Measurements from ENCODE around the gene ZFAND3. TPM values are rescaled to one million over a fixed set of nuclear protein-coding genes. Genes with fewer than 3 reads are reported as not detected.
A peak's percentile ranks its signal among the peaks of the same experiment; 100 is the strongest.

The ZFAND3 gene
- polyA plus RNA-seq, 1 donor from 2014 or later: 19.7 TPM

- Histone ChIP-seq H3K9me2 (ENCODE audit: insufficient read depth, low read length) (no peaks in the 10 kb centered on the region), H3K27ac (ENCODE audit: low read length) (no peak overlapping the region), H3K9ac (ENCODE audit: low read length) (no peak overlapping the region), H3K9me3 (ENCODE audit: low read length) (no peaks in the 10 kb centered on the region), H3K4me2 (ENCODE audit: low read length) (no peak overlapping the region), H2AFZ (ENCODE audit: low read depth, low read length) (no peak overlapping the region), H3K79me2 (replicated peaks; ENCODE audit: insufficient read depth, low read length) (no peaks in the 10 kb centered on the region), H3K4me3 (ENCODE audit: low read length) (no peak overlapping the region), H3F3A (ENCODE audit: insufficient read depth, low read length, poor library complexity, severe bottlenecking) (no peaks in the 10 kb centered on the region), H4K20me1 (ENCODE audit: insufficient read depth) (no peaks in the 10 kb centered on the region), H3K27me3 (ENCODE audit: insufficient read depth, low read depth, low read length) (no peaks in the 10 kb centered on the region), H3K36me3 (ENCODE audit: insufficient read depth, low read length) (no peaks in the 10 kb centered on the region)
- TF ChIP-seq EZH2 (IDR thresholded peaks at IDR 0.05; ENCODE audit: borderline replicate concordance, insufficient read depth, low read length, poor library complexity, severe bottlenecking) (no peak), SMC3 (conservative IDR thresholded peaks at IDR 0.05; ENCODE audit: poor library complexity) (no peak), REST (IDR thresholded peaks at IDR 0.05; ENCODE audit: borderline replicate concordance) (no peak), MXI1 (conservative IDR thresholded peaks at IDR 0.05; ENCODE audit: poor library complexity, severe bottlenecking) (no peak), RAD21 (conservative IDR thresholded peaks at IDR 0.05) (no peak), POLR2AphosphoS5 (IDR thresholded peaks at IDR 0.05) (no peak), EP300 (conservative IDR thresholded peaks at IDR 0.05; ENCODE audit: poor library complexity, severe bottlenecking) (no peak), TAF1 (IDR thresholded peaks at IDR 0.05; ENCODE audit: low read depth) (no peak)
- TF ChIP-seq, protein P1, sequence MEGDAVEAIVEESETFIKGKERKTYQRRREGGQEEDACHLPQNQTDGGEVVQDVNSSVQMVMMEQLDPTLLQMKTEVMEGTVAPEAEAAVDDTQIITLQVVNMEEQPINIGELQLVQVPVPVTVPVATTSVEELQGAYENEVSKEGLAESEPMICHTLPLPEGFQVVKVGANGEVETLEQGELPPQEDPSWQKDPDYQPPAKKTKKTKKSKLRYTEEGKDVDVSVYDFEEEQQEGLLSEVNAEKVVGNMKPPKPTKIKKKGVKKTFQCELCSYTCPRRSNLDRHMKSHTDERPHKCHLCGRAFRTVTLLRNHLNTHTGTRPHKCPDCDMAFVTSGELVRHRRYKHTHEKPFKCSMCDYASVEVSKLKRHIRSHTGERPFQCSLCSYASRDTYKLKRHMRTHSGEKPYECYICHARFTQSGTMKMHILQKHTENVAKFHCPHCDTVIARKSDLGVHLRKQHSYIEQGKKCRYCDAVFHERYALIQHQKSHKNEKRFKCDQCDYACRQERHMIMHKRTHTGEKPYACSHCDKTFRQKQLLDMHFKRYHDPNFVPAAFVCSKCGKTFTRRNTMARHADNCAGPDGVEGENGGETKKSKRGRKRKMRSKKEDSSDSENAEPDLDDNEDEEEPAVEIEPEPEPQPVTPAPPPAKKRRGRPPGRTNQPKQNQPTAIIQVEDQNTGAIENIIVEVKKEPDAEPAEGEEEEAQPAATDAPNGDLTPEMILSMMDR (IDR thresholded peaks at IDR 0.05; ENCODE audit: poor library complexity, severe bottlenecking): no peak
These were observed 375.6 kb downstream of the ZFAND3 start for GRCh38 chr6:38195113-38195635.

- H3K27ac ChIP-seq (ENCODE audit: low read length): no peak overlapping the region
These were observed 378.7 kb downstream of the ZFAND3 start for GRCh38 chr6:38198219-38198618.

More at GRCh38 chr6:38198219-38198618, 378.7 kb downstream of the ZFAND3 start:
- H3K4me2 ChIP-seq (ENCODE audit: low read length): no peak overlapping the region
- no peaks in the 10 kb centered on the region for H3K36me3 ChIP-seq (ENCODE audit: insufficient read depth, low read length)
- no peaks in the 10 kb centered on the region for H3K9me2 ChIP-seq (ENCODE audit: insufficient read depth, low read length)
- no peaks in the 10 kb centered on the region for H3K79me2 ChIP-seq (replicated peaks; ENCODE audit: insufficient read depth, low read length)
- H4K20me1 ChIP-seq (ENCODE audit: insufficient read depth): no peaks in the 10 kb centered on the region
- no peaks in the 10 kb centered on the region for H3K9me3 ChIP-seq (ENCODE audit: low read length)
- H3K4me3 ChIP-seq (ENCODE audit: low read length): no peak overlapping the region
- H3K27me3 ChIP-seq (ENCODE audit: insufficient read depth, low read depth, low read length): no peaks in the 10 kb centered on the region
- no peaks in the 10 kb centered on the region for H3F3A ChIP-seq (ENCODE audit: insufficient read depth, low read length, poor library complexity, severe bottlenecking)
- no peak overlapping the region for H3K9ac ChIP-seq (ENCODE audit: low read length)
- no peak overlapping the region for H2AFZ ChIP-seq (ENCODE audit: low read depth, low read length)
- TF ChIP-seq POLR2AphosphoS5 (IDR thresholded peaks at IDR 0.05) (no peak), MXI1 (conservative IDR thresholded peaks at IDR 0.05; ENCODE audit: poor library complexity, severe bottlenecking) (no peak), REST (IDR thresholded peaks at IDR 0.05; ENCODE audit: borderline replicate concordance) (no peak), EP300 (conservative IDR thresholded peaks at IDR 0.05; ENCODE audit: poor library complexity, severe bottlenecking) (no peak), RAD21 (conservative IDR thresholded peaks at IDR 0.05) (peak; percentile 14), TAF1 (IDR thresholded peaks at IDR 0.05; ENCODE audit: low read depth) (no peak)
- TF ChIP-seq, protein P1 (IDR thresholded peaks at IDR 0.05; ENCODE audit: poor library complexity, severe bottlenecking): no peak

Measured in neural cell (in vitro differentiated cells).